NOMO-1 treated with dmso at 0.1 percent for 144 hours (cell line): Measurements from ENCODE around the gene PJVK.

Experiments
- DNase-seq: peaks from one replicate; lab custom pipeline; 2025; ENCODE audit not compliant: unreplicated experiment; lab: John Stamatoyannopoulos, UW

Gene PJVK

DNA sequence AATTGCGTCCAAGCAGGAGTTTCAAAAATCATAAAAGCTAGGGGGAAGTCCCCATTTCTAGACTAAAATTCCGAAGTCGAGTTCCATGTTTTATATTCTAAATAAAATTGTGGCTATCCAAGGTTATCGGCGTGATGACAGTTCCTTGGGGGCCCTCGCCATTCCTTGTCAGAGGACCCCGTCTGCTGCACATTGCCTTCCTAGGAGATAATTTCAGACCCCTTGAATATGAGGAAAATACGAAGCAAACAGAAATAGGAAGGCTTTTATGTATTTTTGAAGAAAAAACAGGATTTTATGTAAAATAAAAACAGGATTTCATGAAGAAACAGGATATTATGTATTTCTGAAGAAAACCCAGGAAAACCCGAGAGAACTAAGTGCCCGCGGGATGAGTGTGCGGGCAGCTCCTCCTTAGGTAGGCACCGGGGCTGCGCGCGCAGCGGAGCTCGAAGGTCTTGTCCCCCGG, 28.6 kb downstream of the PJVK start:
- DNase-seq = no peak

DNA sequence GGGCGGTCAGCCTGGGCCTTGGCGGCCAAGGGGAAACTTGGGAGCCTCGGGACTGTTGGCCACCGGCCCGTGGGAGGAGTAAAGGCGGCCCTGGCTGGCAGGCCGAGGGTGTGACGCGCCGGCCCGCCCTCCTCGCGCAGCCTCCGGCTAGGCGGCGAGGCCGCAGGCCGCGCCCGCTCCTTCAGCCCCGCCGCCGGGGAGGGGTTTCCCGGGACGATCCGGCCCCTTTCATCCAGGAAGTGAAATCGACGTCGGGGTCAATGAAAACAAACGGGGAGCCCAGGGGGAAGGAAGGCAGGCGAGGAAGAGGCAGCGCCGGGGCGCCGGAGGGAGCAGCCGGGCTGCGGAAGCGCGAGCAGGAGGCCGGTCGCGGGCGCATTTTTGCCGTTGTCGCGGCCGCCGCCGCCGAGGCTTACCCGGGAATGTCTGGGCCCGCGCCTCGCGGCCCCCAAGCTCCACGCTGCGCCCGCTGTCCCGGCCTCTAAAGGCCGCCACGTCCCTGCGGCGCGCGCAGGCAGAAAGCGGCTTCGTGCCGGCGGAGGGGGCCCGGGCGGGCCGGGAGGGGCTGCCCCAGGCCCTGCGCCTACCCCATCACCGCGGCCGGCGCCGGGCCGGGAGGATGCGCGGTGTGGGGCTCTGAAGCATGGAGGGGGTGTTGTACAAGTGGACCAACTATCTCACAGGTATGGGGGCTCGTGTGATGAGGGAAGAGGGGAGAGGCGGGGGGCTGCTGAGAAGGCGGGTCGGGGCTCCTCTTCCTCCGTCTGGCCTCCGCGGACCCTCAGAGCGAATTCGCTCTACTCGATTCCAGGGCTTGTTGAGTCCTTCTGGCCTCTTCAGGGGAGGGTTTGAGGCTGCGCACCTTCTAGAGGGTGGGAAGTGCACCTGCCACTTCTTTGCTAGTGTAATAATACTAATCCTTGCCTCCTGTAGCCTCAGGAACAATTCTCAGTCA, 29.3 kb downstream of the PJVK start, which contains the start of gene PLEKHA3:
TSS of gene PLEKHA3 (plus strand) at position 231 of the 955 bp plus-strand sequence. CDS start at position 644, 413 bp downstream.
- DNase-seq = peak; percentile 71

- DNase-seq = no peak
Measured at GRCh38 chr2:178482437-178482836, 31.3 kb downstream of the PJVK start.

DNA sequence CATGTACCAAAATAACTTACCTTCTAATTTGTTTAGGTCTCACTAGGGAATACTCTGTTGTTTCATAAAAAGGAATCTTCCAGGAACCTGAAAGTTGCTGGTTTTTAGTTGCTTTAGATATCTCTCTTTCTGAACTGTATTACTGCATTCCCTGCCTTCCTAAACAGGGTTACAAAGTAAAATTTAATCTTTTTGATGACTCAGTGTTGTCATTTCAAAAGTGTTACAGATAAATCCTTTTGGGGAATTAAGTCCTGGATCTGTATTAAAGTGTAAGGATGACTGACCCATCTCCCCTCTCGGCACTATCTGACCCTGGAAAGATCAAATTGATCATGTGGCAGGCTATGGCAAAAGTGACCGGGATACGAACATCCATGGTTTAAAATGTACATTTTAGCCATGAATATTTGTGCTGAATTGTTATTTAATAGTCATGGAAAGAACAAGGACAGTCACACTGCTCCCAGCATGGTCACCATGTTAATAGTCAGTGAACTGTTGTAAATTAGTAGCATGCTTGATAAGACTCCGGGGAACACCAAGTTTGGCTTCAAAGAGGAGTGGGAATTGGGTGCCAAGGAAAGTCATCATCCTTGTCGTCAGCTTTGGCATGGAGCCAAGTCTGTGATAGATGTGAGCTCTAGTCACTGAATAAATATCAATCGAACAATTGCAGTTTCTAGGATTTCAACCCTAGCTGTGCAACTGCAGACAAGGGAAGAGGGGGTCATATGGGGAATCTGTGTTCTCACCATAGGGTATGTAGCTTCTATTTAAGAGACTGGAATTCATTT, 33.3 kb downstream of the PJVK start:
- no peak for DNase-seq

DNA sequence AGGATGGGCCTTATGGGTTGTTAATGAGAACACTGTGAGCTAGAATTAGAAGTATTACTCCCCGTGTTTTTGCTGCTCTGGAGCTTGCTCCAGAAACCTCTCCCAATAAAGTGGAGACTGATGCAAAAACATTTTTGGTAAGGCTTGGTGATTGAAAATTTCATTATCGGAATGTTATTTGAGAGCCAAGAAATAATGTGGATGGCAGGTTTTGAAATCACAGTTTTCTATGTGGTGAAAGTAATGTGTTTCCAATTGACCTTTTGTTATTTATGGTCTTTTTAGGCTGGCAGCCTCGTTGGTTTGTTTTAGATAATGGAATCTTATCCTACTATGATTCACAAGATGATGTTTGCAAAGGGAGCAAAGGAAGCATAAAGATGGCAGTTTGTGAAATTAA, 34.2 kb downstream of the PJVK start:
- no peak for DNase-seq

- DNase-seq = no peak
Measured at GRCh38 chr2:178491612-178492011, 40.4 kb downstream of the PJVK start.

GRCh38 chr2:178496049-178496448, 44.9 kb downstream of the PJVK start:
- DNase-seq = no peak

- DNase-seq = no peak
Measured at GRCh38 chr2:178498137-178498536, 47.0 kb downstream of the PJVK start.

GRCh38 chr2:178499640-178500039, 48.5 kb downstream of the PJVK start:
- no peak for DNase-seq

DNA sequence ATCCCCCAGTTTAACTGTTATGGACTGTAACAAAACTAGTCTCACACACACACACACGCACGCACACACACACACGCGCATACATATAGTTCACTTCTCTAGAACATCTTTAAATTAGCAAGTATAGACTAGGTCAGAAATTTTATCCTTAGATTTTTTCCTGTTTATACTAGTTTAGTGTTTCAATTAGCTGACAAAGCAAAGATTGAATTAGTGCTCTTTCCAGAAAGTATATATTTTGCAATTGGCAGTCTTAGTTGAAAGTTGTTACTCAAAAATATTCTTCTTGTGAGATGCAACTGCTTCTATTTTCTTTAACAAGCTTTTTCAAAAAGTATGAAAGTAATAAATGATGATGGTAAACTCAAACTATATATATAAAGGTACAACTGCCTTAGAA, 51.6 kb downstream of the PJVK start:
- no peak for DNase-seq

DNA sequence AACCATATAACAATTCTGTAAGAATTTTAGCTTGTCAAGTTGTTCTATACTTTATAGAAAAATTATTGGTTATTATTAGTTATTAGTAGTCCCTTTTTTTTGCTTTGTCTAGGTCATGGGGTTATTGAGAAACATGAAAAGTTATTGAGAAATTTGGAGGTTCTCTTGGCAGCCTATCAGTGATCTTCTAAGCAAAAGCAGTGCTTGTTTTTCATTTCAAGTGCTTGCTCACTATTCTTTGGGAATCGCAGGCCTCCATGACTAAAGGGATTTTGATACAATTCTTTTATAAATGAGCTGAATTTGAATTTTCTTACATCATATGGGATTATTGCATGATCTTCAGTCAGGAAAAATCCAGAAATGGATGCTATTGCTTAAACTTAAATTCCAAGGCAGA, 54.9 kb downstream of the PJVK start:
- no peak for DNase-seq

DNA sequence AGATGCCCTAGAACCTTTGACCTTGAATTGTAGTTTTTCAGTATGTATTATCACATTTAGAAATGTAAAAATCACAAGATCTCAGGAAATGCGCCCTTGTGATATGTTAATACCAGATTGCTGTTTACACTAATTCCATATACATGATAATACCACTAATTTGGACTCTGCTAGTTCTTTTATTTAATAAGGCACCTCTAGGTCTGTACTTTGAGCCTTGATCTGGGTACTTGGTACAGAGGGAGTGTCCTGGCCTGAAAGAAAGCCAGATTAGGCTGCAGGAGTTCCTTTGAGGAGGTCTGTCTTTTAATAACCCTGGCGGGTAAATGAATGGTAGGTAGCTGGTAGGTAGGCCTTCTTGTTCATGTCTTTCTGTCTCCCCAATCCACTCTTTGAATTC, 55.3 kb downstream of the PJVK start:
- DNase-seq = no peak

GRCh38 chr2:178506949-178507348, 55.8 kb downstream of the PJVK start:
- no peak for DNase-seq

GRCh38 chr2:178508646-178509045, 57.5 kb downstream of the PJVK start:
- no peak for DNase-seq

DNA sequence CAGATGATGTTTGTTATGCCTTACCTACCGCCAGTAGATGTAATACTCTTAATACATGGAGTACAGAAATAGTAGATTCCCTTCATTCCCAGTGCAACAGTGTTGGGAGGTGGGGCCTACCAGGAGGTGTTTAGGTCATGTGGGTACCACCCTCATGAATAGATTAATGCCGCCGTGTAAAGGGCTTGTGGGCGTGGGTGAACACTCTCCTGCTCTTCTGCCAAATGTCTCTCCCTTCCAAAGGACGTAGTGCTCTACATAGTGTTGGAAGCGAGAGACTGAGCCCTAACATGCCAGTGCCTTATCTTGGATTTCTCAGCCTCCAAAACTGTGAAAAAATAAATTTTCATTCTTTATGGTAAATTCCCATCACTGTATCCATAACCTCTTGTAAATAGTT, 59.2 kb downstream of the PJVK start:
- no peak for DNase-seq
